ENCODE results near the gene TPT1. TPM values are rescaled to one million over a fixed set of nuclear protein-coding genes. Genes with fewer than 3 reads are reported as not detected.
"Not testable (repeated sequence)": the region's sequence is repeated elsewhere in the genome, so short reads cannot be mapped to it uniquely, and the experiment has no call there.

Gene TPT1
- total RNA-seq, 1 experiment from 2014 or later, result 2,237 TPM

DNA sequence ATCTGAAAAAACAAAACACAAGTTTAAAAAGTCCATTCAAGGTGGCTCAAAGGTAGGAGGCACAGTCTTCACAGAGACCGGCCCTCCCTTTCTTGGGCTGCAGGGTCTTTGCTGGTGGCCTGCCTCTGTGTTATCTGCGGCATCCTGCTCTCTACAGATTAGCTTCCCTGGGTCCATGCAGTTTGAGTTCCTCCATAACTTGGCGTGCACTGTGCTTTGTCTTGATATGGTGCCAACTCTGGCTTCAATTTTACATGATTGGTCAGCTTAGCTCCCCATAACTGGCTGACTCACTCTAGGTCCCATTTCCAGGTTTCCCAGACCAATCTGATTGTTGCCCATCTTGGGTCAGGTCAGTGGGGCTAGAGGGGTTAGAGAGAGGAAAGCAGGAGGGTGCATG lies 41.8 kb downstream of the TPT1 start:
- H3F3A ChIP-seq (ENCODE audit: insufficient read depth, low read depth), result peaks cover 7% of the 10 kb centered on the region; the same call in 1 of the 2 replicates
- no peak overlapping the region for H3K4me3 ChIP-seq
- H2AFZ ChIP-seq, result no peak overlapping the region
- no peaks in the 10 kb centered on the region for H3K79me2 ChIP-seq (ENCODE audit: low read depth)
- CTCF ChIA-PET, result interaction anchor here (0.6 kb wide), 1 partner anchor 223 kb away, joined by 8 read pairs; no protein-coding TSS in a partner anchor
- H3K27me3 ChIP-seq (ENCODE audit: insufficient read depth, low read depth), result no peaks in the 10 kb centered on the region
- no peak overlapping the region for H3K27ac ChIP-seq
- H3K4me2 ChIP-seq, result no peak overlapping the region
- no TSS peak for BruUV-seq (replicated peaks)
- H3K9me2 ChIP-seq (ENCODE audit: insufficient read depth), result no peaks in the 10 kb centered on the region
- no peaks in the 10 kb centered on the region for H3K9me3 ChIP-seq (ENCODE audit: insufficient read depth, low read depth)
- POLR2A ChIA-PET (ENCODE audit: unreplicated experiment), result interaction anchor here (0.5 kb wide), 1 partner anchor 257 kb away, joined by 5 read pairs; no protein-coding TSS in a partner anchor
- TF ChIP-seq, protein P1, sequence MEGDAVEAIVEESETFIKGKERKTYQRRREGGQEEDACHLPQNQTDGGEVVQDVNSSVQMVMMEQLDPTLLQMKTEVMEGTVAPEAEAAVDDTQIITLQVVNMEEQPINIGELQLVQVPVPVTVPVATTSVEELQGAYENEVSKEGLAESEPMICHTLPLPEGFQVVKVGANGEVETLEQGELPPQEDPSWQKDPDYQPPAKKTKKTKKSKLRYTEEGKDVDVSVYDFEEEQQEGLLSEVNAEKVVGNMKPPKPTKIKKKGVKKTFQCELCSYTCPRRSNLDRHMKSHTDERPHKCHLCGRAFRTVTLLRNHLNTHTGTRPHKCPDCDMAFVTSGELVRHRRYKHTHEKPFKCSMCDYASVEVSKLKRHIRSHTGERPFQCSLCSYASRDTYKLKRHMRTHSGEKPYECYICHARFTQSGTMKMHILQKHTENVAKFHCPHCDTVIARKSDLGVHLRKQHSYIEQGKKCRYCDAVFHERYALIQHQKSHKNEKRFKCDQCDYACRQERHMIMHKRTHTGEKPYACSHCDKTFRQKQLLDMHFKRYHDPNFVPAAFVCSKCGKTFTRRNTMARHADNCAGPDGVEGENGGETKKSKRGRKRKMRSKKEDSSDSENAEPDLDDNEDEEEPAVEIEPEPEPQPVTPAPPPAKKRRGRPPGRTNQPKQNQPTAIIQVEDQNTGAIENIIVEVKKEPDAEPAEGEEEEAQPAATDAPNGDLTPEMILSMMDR (conservative IDR thresholded peaks at IDR 0.05), result no peak
- no peak for TF ChIP-seq EZH2 (IDR thresholded peaks at IDR 0.05; ENCODE audit: low read depth)
- H3K36me3 ChIP-seq (ENCODE audit: low read depth), result no peaks in the 10 kb centered on the region
- intact Hi-C loops (cut with micrococcal nuclease; ENCODE audit: unreplicated experiment), result no loop called here
- no peaks in the 10 kb centered on the region for H3K4me1 ChIP-seq (replicated peaks; ENCODE audit: insufficient read depth)
- no peak for DNase-seq
- H4K20me1 ChIP-seq (ENCODE audit: insufficient read depth), result no peaks in the 10 kb centered on the region

DNA sequence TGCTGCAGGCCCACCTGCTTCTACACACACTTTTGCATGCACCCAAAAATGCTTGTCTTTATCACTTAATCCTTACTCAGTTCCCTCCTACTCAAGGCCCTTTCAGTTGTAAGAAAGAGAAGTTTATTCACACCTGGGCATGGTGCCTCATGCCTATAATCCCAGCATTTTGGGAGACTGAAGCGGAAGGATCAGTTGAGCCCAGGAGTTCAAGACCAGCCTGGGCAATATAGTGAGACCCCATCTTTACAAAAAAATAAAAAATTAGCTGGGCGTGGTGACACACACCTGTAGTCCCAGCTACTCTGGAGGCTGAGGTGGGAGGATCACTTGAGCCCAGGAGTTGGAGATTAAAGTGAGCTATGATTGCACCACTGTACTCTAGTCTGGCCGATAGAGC lies 42.4 kb downstream of the TPT1 start:
- H4K20me1 ChIP-seq (ENCODE audit: insufficient read depth); DNase-seq; intact Hi-C loops (cut with micrococcal nuclease; ENCODE audit: unreplicated experiment); H3K27ac ChIP-seq; H2AFZ ChIP-seq; H3K4me1 ChIP-seq (replicated peaks; ENCODE audit: insufficient read depth); BruUV-seq (replicated peaks); H3K9me2 ChIP-seq (ENCODE audit: insufficient read depth); H3K4me2 ChIP-seq; H3K79me2 ChIP-seq (ENCODE audit: low read depth); CTCF ChIA-PET; H3F3A ChIP-seq (ENCODE audit: insufficient read depth, low read depth); H3K36me3 ChIP-seq (ENCODE audit: low read depth); H3K27me3 ChIP-seq (ENCODE audit: insufficient read depth, low read depth); H3K4me3 ChIP-seq; H3K9me3 ChIP-seq (ENCODE audit: insufficient read depth, low read depth): not testable (repeated sequence)
- POLR2A ChIA-PET (ENCODE audit: unreplicated experiment), result interaction anchor here (0.5 kb wide), 1 partner anchor 585 kb away, joined by 3 read pairs; no protein-coding TSS in a partner anchor

DNA sequence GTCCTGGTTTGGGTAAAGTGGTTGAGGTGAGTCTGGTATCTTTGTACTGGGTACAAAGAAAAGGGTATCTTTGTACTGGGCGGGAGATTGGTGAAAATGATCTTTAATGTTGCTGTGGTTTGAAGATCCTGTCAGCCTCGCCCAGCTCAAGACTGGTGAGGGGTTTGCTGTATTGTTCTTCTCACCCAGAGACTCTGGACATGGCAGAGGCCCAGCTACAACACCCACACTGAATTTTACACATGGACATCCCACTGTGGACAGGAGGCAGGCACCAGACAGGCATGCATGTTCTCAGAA lies 42.8 kb downstream of the TPT1 start:
- Histone ChIP-seq H2AFZ (no peak overlapping the region), H3K36me3 (ENCODE audit: low read depth) (no peaks in the 10 kb centered on the region), H3K79me2 (ENCODE audit: low read depth) (no peaks in the 10 kb centered on the region), H3F3A (ENCODE audit: insufficient read depth, low read depth) (peaks cover 12% of the 10 kb centered on the region; the same call in 1 of the 2 replicates), H4K20me1 (ENCODE audit: insufficient read depth) (no peaks in the 10 kb centered on the region), H3K27ac (no peak overlapping the region), H3K27me3 (ENCODE audit: insufficient read depth, low read depth) (no peaks in the 10 kb centered on the region), H3K9me3 (ENCODE audit: insufficient read depth, low read depth) (no peaks in the 10 kb centered on the region), H3K4me3 (no peak overlapping the region), H3K4me2 (no peak overlapping the region), H3K4me1 (replicated peaks; ENCODE audit: insufficient read depth) (peaks cover 2% of the 10 kb centered on the region; the same call in 1 of the 2 replicates), H3K9me2 (ENCODE audit: insufficient read depth) (no peaks in the 10 kb centered on the region)
- intact Hi-C loops (cut with micrococcal nuclease; ENCODE audit: unreplicated experiment), result no loop called here
- ChIA-PET POLR2A (ENCODE audit: unreplicated experiment) (interaction anchor here (0.5 kb wide), 1 partner anchor 584 kb away, joined by 3 read pairs; no protein-coding TSS in a partner anchor), CTCF (no interaction called here)
- TF ChIP-seq, protein P1 (conservative IDR thresholded peaks at IDR 0.05), result no peak
- no peak for TF ChIP-seq EZH2 (IDR thresholded peaks at IDR 0.05; ENCODE audit: low read depth)
- no TSS peak for BruUV-seq (replicated peaks)
- no peak for DNase-seq
